Measurements from ENCODE around the gene CDC25A.
"Not testable (repeated sequence)": the region's sequence is repeated elsewhere in the genome, so short reads cannot be mapped to it uniquely, and the experiment has no call there.

CDC25A gene

DNA sequence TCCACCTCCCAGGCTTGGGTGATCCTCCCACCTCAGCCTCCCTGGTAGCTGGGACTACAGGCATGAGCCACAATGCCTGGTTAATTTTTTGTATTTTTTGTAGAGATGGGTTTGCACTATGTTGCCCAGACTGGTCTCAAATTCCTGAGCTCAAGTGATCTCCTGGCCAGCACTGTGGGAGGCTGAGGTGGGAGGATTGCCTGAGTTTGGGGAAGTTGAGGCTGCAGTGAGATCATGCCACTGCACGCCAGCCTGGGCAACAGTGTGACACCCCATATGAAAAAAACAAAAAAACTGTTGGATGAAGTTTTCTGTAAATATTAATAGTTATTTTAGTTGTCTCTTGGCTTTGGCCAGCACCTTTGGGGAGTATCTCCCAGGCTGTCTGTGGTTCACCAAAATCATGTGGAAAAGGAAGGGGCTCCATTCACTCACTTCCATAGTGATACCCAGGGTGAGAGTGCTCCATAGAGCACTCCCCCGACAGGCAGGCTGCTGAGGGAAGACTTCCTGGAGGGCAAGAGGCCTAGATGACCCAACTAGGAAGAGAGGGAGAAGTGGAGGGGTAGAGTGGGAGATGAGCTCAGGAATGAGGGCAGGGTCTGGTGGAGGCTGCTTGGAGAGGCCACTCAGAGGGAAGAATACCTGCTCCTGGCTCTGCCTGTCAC, 47.1 kb downstream of the CDC25A start:
- no peak for DNase-seq (ENCODE audit: low read depth)

- no peak for DNase-seq (ENCODE audit: low read depth)
Observed at GRCh38 chr3:48140336-48140757, 47.9 kb downstream of the CDC25A start.

DNA sequence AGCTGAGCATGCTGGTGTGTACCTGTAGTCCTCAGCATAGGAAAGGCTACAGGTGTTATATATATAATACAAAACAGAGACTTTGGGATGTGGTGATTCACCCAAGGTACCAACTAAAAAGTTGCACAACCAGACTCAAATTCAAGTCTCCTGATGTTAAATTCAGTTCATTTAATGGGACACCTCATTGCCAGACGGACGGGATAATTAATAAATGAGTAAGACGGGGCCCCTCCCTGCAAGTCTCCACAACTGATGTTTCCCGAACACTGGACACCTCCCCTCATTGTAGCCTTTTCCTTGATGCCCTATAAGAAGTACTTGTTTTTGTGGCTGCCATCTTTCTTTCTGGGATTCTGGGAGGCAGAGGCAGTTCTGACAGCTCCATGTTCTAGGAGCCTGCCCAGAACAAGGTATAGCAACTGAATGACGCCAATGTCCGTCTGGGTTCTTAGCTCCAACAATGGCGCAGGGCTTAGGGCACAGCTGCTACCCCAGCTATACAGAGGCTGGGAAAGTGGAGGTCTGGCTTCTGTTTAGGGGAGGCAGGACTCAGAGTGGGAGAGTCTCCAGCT, 50.7 kb downstream of the CDC25A start:
- no peak for DNase-seq (ENCODE audit: low read depth)

GRCh38 chr3:48135552-48136495, 52.4 kb downstream of the CDC25A start:
- no peak for DNase-seq (ENCODE audit: low read depth)

- no peak for DNase-seq (ENCODE audit: low read depth)
Observed at GRCh38 chr3:48130321-48130904, 57.8 kb downstream of the CDC25A start.

- no peak for DNase-seq (ENCODE audit: low read depth)
Observed at GRCh38 chr3:48129921-48130320, 58.3 kb downstream of the CDC25A start.

GRCh38 chr3:48128774-48129173, 59.4 kb downstream of the CDC25A start:
- DNase-seq (ENCODE audit: low read depth): no peak

DNA sequence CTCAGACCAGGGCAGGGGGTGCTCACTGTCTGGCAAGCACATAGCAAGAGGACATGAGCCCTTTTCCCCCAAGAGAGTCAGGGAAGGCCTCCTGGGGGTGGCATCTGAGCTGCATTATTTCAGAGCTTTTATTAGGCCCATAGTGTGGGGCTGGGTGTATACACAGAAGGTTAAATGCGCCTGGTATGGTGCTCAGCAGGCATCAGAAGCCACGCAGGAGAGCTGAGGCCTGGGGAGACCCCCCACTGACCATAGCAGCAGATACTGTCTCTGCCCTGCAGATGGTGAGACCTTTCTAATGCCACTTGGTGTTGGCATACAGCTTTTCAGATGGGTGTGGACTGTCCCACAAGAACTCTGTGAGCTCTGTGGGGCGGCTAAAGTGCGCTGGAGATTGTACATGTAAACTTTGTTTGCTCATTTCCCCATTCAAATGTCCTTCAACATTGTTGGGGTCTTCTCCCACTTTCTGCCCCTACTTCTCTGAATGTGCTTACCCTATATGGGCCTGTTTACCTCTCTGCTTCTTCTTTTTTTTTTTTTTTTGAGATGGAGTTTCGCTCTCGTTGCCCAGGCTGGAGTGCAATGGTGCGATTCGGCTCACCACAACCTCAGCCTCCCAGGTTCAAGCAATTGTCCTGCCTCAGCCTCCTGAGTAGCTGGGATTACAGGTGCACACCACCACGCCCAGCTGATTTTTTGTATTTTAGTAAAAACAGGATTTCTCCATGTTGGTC, 62.2 kb downstream of the CDC25A start:
- DNase-seq (ENCODE audit: low read depth): no peak

- peak; percentile 32 for DNase-seq (ENCODE audit: low read depth)
Observed at GRCh38 chr3:48125013-48125705, 63.1 kb downstream of the CDC25A start.

GRCh38 chr3:48123346-48123745, 64.9 kb downstream of the CDC25A start:
- DNase-seq (ENCODE audit: low read depth): no peak

GRCh38 chr3:48122504-48122903, 65.7 kb downstream of the CDC25A start:
- DNase-seq (ENCODE audit: low read depth): no peak

DNA sequence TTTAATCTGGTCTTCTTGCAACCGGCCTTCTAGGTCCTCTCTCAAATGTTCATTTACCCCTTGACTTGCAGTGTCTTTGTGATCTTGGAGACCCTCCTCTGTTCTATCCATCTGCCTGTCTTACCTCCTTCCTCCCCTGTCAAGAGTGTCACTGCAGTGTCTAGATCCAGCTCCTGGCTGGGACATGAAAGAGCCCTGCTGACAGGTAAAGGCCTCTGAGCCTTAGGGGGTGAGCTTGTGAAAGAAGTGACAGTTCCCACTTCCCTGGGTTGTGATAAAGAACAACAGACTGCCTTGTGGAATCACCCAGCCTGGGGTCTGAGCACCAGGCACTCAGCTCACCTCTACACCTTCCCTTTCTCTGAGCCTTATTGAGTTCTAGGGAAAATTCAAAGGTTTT, 68.0 kb downstream of the CDC25A start:
- DNase-seq (ENCODE audit: low read depth): no peak

- DNase-seq (ENCODE audit: low read depth): no peak
Observed at GRCh38 chr3:48119505-48120193, 68.6 kb downstream of the CDC25A start.

DNA sequence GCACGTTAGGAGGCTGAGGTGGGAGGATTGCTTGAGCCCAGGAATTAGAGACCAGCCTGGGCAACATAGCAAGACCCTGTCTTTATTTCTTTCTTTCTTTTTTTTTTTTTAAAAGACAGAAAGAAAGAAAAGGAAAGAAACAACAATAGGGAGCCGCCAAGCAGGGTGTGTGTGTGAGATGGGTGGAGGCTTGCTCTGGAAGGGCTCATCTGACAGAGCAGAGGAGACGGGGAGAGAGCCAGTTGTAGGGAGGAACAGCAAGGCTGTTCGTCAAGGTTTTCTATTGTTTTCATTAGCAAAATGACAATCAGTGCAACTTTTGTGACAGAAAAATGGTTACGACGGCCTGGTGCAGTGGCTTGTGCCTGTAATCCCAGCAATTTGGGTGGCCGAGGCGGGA, 69.3 kb downstream of the CDC25A start:
- no peak for DNase-seq (ENCODE audit: low read depth)

- DNase-seq (ENCODE audit: low read depth): no peak
Observed at GRCh38 chr3:48118322-48118721, 69.9 kb downstream of the CDC25A start.

DNA sequence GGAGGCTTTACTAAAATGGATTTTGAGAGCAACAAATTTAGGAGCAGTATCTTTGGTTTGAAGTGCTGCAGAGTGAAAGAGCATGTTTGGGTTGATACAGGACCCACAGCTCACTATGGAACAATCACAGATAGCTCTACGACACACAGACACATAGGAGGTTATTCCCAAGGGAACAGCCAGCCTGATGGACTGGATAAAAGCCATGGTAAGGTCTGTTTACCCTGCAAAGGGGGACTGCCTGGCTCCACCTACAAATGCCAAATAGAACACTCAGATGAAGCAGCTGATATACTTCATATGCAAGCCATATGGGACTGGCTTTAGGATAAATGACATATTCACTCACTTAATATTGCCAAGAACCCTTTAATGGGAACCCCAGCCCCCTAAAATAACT, 75.4 kb downstream of the CDC25A start:
- no peak for DNase-seq (ENCODE audit: low read depth)

DNA sequence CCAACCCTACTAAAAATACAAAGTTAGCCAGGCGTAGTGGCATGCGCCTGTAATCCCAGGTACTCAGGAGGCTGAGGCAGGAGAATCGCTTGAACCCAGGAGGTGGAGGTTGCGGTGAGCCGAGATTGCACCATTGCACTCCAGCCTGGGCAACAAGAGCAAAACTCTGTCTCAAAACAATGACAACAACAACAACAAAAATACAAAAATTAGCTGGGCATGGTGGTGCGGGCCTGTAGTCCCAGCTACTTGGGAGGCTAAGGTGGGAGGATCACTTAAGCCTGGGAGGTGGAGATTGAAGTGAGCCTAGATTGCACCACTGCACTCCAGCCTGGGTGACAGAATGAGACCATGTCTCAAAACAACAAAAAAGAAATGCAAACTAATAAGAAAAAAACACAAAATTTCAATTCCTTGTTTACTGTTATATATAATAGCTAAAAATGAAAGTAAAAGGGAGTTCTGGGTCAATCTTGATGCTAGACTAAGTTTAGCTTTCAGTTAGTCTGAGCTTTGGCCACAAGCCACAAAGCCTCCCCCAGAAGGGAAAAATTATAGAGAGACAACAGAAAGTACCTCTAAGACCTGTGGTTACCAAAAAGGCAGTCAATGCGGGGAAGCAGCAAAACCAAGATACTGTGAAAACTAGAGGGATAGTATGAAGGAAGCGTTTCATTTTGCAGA, 76.0 kb downstream of the CDC25A start:
- DNase-seq (ENCODE audit: low read depth): not testable (repeated sequence)

- no peak for DNase-seq (ENCODE audit: low read depth)
Observed at GRCh38 chr3:48110463-48110862, 77.8 kb downstream of the CDC25A start.

DNA sequence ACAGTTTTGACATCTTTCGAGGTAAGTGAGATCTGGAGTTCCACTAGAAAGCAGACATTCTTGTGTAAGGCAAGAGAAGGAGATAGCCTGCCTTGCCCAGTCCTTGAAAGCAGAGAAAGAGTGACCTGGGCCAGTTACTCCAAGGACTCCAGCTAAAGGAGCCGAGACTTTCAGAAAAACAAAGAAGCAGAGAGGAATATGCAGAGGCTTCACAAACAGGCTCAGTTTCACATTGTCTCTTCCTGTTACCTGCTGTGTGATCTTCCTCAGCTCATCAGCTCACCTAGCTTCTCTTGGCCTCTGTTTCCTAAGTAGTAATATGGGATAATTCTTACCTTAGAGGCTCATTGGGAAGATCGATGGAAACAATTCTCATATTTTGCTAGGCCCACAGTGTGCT, 81.0 kb downstream of the CDC25A start:
- no peak for DNase-seq (ENCODE audit: low read depth)
